Activated naive CD8-positive, alpha-beta T cell treated with anti-CD3 and anti-CD28 coated beads, Interleukin-2, amount 50 U/mL, for 24 hours (primary cell): ENCODE data around the gene ALG10B.
"Not testable (repeated sequence)": the region's sequence is repeated elsewhere in the genome, so short reads cannot be mapped to it uniquely, and the experiment has no call there.

Experiments used
- ATAC-seq: fragments of 150-1000 bp; cut with Tn5 transposase; one replicate; pipeline ENCODE4 v1.10.0; 2021
- DNase-seq: peaks from one replicate; pipeline ENCODE4 v3.0.0; 2021
- H3K27ac Mint-ChIP-seq: one replicate; pipeline ENCODE4 v1.8.0; 2021; ENCODE audit warnings: mild to moderate bottlenecking, mixed read lengths
- H3K27me3 Mint-ChIP-seq: one replicate; pipeline ENCODE4 v1.8.0; 2021; ENCODE audit warnings: mixed read lengths
- H3K36me3 Mint-ChIP-seq: one replicate; pipeline ENCODE4 v1.8.0; 2021; ENCODE audit warnings: low read depth, mixed read lengths
- H3K4me1 Mint-ChIP-seq: one replicate; pipeline ENCODE4 v1.8.0; 2021; ENCODE audit warnings: mixed read lengths
- H3K4me3 Mint-ChIP-seq: one replicate; pipeline ENCODE4 v1.8.0; 2021; ENCODE audit warnings: mild to moderate bottlenecking, moderate library complexity, mixed read lengths
- H3K9me3 Mint-ChIP-seq: one replicate; pipeline ENCODE4 v1.8.0; 2021; ENCODE audit warnings: mixed read lengths

ALG10B gene

DNA sequence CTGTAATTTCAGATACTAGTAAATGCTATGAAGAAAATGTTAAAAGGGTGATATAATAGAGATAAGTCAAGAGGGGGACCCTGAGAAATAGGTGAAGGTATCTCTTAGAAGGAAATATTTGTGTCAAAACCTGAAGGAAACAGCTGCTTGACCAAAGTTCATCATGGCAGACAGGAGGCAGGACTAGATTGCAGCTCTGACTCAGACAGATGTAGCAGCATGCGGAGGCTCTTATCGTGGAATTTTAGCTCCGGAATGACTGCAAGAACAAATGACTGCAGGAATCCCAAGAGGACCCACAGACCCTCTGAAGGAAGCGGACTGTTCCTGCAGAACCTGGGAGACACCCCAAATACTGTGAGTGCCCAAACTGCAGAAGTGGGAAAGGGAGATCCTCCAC lies 26.7 kb downstream of the ALG10B start:
- H3K4me3 Mint-ChIP-seq = not testable (repeated sequence)

DNA sequence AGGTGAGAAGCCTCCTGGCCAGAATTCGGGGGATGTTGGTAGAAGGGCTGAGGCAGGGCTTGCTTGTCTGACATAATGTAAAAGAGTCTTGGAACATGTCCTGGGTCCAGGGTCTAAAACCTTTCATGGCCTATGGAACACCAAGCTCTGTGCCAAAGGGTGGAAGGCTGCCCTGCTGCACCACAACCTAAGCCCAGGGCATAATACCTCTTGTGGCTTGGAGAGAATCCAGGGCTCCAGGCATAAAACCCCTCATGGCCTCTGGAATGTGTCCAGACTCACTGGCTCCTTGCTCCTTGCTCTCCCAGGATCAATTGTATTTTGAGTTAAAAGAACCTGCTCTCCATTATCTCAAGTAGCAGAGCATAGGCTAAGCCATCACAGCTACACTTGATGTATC lies 27.3 kb downstream of the ALG10B start:
- not testable (repeated sequence) for H3K27me3 Mint-ChIP-seq, H3K36me3 Mint-ChIP-seq, H3K4me1 Mint-ChIP-seq, ATAC-seq, H3K9me3 Mint-ChIP-seq, DNase-seq, H3K27ac Mint-ChIP-seq, H3K4me3 Mint-ChIP-seq

More for the DNA sequence above, 26.7 kb downstream of the ALG10B start:
- ATAC-seq, H3K9me3 Mint-ChIP-seq, H3K36me3 Mint-ChIP-seq, H3K27ac Mint-ChIP-seq, H3K27me3 Mint-ChIP-seq, DNase-seq, H3K4me1 Mint-ChIP-seq: not testable (repeated sequence)

DNA sequence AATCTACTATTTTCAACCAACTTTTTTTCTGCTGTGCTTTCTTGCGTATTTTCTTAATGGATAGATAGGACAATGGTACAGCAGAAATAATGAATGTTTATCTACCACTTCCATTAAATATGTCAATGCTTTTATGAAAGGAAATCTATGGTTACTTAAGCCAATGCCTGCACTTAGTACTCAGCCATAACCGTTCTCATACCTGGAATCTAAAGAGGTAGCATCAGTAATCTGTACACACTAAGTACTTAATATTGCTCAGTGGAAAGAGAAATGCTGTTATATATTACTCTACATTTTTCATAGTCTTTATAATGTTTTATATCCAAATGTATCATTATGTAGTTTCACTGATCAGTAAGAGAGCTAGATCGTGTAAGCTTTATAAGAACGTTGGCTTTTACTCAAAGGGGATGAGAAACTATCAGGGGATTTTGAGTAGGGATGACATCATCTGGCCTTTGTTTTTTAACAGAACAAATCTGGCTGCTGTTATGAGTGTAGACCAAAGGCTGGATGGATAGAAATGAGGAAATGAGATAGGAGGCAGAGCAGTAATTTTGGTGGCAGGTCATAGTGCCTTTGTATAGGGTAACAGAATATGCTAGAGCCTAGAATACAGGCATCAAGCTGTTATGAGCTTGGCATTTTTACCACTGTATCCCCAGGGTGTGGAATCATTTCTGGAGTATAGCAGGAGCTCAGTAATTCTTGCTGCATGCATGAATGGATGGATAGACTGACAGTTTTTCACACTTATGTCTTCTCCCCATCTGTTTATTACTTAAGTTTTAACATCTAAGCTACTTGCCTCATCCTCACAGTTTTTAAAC lies 34.0 kb downstream of the ALG10B start:
- no peaks in the 10 kb centered on the region for H3K36me3 Mint-ChIP-seq
- no peak for DNase-seq
- no peak overlapping the region for H3K27ac Mint-ChIP-seq
- H3K9me3 Mint-ChIP-seq = peaks cover 6% of the 10 kb centered on the region
- H3K4me1 Mint-ChIP-seq = peaks cover 6% of the 10 kb centered on the region
- H3K4me3 Mint-ChIP-seq = no peak overlapping the region
- peak; percentile 66 for ATAC-seq
- H3K27me3 Mint-ChIP-seq = no peaks in the 10 kb centered on the region

DNA sequence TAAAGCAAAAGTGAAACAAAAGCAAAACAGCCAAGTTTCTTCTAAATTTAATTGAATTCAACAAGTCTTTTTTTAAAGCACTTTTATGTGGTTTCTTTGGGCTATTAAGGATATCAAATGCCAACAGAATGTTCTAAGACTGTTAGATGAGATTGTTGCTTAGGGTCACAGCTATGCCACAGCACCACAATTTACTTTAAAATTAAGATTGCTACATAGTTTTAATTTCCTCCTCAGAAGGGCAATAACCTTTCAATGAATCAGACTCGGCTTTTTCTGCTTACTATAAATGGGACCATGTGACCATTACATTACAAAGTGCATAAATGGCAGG lies 34.6 kb downstream of the ALG10B start:
- not testable (repeated sequence) for H3K4me3 Mint-ChIP-seq, DNase-seq, H3K9me3 Mint-ChIP-seq, H3K27ac Mint-ChIP-seq, ATAC-seq, H3K4me1 Mint-ChIP-seq, H3K27me3 Mint-ChIP-seq, H3K36me3 Mint-ChIP-seq

DNA sequence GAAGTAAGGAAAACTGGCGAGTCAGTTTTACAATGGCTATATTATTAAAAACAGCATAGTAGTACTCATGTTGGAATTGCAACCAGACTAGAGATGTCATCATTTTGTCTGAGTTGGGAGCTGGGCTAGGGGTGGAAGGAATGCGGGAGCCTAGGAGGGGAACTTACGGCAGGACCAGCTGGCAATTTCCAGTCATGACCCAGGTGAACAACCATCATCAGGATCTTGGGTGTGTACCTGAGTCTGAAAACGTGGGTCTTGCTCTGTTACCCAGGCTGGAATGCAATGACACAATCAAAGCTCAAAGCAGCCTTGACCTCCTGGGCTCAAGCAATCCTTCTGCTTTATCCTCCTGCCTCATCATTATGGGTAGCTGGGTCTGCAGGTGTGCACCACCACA lies 50.9 kb downstream of the ALG10B start:
- Mint-ChIP-seq H3K4me1 (no peaks in the 10 kb centered on the region), H3K4me3 (no peak overlapping the region), H3K9me3 (peaks cover 7% of the 10 kb centered on the region), H3K27ac (no peak overlapping the region), H3K36me3 (no peaks in the 10 kb centered on the region), H3K27me3 (peaks cover 3% of the 10 kb centered on the region)
- ATAC-seq (no peak), DNase-seq (no peak)

DNA sequence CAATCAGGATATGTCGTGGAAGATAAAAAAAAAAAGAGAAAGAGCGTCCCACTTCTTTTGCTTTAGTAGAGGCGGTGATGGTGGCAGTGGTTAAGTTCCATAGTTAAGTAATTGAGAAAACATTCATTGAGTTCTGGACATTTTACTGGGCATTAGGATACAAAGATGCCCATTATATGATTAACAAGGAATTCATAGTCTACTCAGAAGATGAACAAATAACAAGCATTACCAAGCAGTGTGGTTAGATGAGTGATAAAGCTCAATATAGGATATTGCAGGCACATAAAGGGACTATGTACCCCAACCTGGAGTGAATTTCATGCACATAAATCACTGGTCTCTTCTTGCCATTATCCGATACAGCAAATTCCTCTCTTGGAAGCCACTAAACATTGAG lies 53.7 kb downstream of the ALG10B start:
- no peak overlapping the region for H3K4me3 Mint-ChIP-seq
- H3K36me3 Mint-ChIP-seq = no peaks in the 10 kb centered on the region
- H3K9me3 Mint-ChIP-seq = peaks cover 3% of the 10 kb centered on the region
- no peak for DNase-seq
- ATAC-seq = no peak
- no peaks in the 10 kb centered on the region for H3K27me3 Mint-ChIP-seq
- H3K27ac Mint-ChIP-seq = no peak overlapping the region
- no peaks in the 10 kb centered on the region for H3K4me1 Mint-ChIP-seq

DNA sequence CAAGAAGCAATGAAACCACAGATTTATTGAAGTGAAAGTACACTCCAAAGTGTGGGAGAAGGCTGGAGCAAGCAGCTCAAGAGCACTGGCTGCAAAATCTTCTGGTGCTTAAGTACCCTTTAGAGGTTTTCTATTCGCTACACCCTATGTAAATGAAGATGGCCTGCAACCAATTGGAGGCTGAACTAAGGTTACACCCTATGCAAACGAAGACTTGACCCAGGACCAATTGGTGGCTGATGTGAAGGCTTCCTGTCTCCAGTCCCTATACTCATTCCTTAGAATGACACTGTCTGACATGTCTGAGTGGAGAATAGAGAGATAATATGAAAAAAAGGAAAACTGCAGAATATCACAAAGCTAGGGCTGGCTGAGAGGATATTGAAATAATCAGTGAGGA lies 57.2 kb downstream of the ALG10B start:
- H3K27me3 Mint-ChIP-seq = no peaks in the 10 kb centered on the region
- no peak for DNase-seq
- H3K27ac Mint-ChIP-seq = no peak overlapping the region
- no peak overlapping the region for H3K4me3 Mint-ChIP-seq
- no peaks in the 10 kb centered on the region for H3K4me1 Mint-ChIP-seq
- no peaks in the 10 kb centered on the region for H3K36me3 Mint-ChIP-seq
- no peak for ATAC-seq
- peaks cover 16% of the 10 kb centered on the region for H3K9me3 Mint-ChIP-seq

DNA sequence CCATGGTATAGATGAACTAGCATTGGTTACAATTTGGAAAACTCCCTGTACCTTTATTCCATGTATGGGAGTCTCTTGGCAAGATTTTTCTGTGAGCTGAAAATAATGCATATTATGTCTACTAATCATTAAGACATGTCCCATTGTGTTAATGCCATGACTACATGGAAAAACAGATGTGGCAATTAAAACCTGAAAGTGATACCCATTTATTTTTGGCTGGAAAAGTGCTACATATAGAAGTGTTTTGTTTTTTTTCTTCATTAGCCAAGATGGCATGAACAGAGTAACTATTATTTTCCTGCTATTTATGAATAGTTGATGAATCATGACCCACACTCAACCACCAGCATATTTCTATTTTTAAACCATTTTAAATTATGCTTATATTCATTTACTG lies 58.2 kb downstream of the ALG10B start:
- H3K27ac Mint-ChIP-seq = no peak overlapping the region
- no peaks in the 10 kb centered on the region for H3K36me3 Mint-ChIP-seq
- ATAC-seq (no peak), DNase-seq (no peak)
- H3K27me3 Mint-ChIP-seq = no peaks in the 10 kb centered on the region
- no peaks in the 10 kb centered on the region for H3K4me1 Mint-ChIP-seq
- no peak overlapping the region for H3K4me3 Mint-ChIP-seq
- H3K9me3 Mint-ChIP-seq = peaks cover 21% of the 10 kb centered on the region
